CD4-positive, CD25-positive, alpha-beta regulatory T cell (primary cell): ENCODE data around the gene SERPINA3. TPM values are rescaled to one million over a fixed set of nuclear protein-coding genes. Genes with fewer than 3 reads are reported as not detected.
"Not testable (repeated sequence)": the region's sequence is repeated elsewhere in the genome, so short reads cannot be mapped to it uniquely, and the experiment has no call there.

Source experiments
- ATAC-seq, 2 donors: fragments of 150-1000 bp; cut with Tn5 transposase; one replicate each; pipeline ENCODE4 v1.10.0; 2021; ENCODE audit warnings: low read depth in 2 of 2, moderate number of reproducible peaks in 2 of 2, moderate library complexity in 1 of 2
- DNase-seq, 3 donors: peaks; one replicate each; pipeline versions ENCODE4 v3.0.0 to v3.0.0-alpha.2; 2012 to 2022; ENCODE audit warnings: mixed read lengths in 1 of 3
- H3K27ac ChIP-seq: one replicate; pipeline ENCODE4 v1.7.0; 2013; ENCODE audit warnings: mild to moderate bottlenecking, low read length; ENCODE audit not compliant: insufficient read depth, poor library complexity, severe bottlenecking
- H3K27me3 ChIP-seq: one replicate; pipeline ENCODE4 v1.7.0; 2013; ENCODE audit warnings: low read length; ENCODE audit not compliant: control insufficient read depth, insufficient read depth
- H3K36me3 ChIP-seq: one replicate; pipeline ENCODE4 v1.7.0; 2013; ENCODE audit warnings: mild to moderate bottlenecking, low read length, moderate library complexity; ENCODE audit not compliant: control insufficient read depth, insufficient read depth
- H3K4me1 ChIP-seq: 2 replicates; pipeline ENCODE4 v1.7.0; 2013; ENCODE audit warnings: mild to moderate bottlenecking, low read length; ENCODE audit not compliant: insufficient read depth, control insufficient read depth, poor library complexity, severe bottlenecking
- H3K4me3 ChIP-seq: one replicate; pipeline ENCODE4 v1.7.0; 2013; ENCODE audit warnings: low read depth, mild to moderate bottlenecking, low read length, moderate library complexity
- H3K9me3 ChIP-seq, 2 experiments: 1 replicate in 1 of 2; 2 replicates in 1 of 2; pipeline ENCODE4 v1.7.0; 2013; ENCODE audit warnings: low read length in 2 of 2, mild to moderate bottlenecking in 1 of 2, moderate library complexity in 1 of 2; ENCODE audit not compliant: control insufficient read depth in 2 of 2
- H3K27ac Mint-ChIP-seq, 3 donors: one replicate each; pipeline ENCODE4 v1.8.0; 2020 to 2022; ENCODE audit warnings: mild to moderate bottlenecking in 3 of 3, mixed read lengths in 3 of 3, moderate library complexity in 2 of 3
- H3K27me3 Mint-ChIP-seq: one replicate; pipeline ENCODE4 v1.8.0; 2022; ENCODE audit warnings: mild to moderate bottlenecking, mixed read lengths
- H3K36me3 Mint-ChIP-seq: one replicate; pipeline ENCODE4 v1.8.0; 2020; ENCODE audit warnings: mixed read lengths
- H3K4me1 Mint-ChIP-seq, 4 donors: one replicate each; pipeline ENCODE4 v1.8.0; 2020 to 2022; ENCODE audit warnings: mixed read lengths in 4 of 4, mild to moderate bottlenecking in 1 of 4
- H3K4me3 Mint-ChIP-seq, 4 donors: one replicate each; pipeline ENCODE4 v1.8.0; 2020 to 2022; ENCODE audit warnings: mild to moderate bottlenecking in 4 of 4, mixed read lengths in 4 of 4, moderate library complexity in 3 of 4
- H3K9me3 Mint-ChIP-seq, 7 donors: one replicate each; pipeline ENCODE4 v1.8.0; 2020 to 2022; ENCODE audit warnings: mixed read lengths in 7 of 7, mild to moderate bottlenecking in 3 of 7, moderate library complexity in 2 of 7
- polyA plus RNA-seq, 4 donors: library from polyadenylated mRNA; unstranded; fragments of 300-500 nt; fragmentation: Illumina TruSeq; gene quantifications; one replicate each; pipeline ENCODE4 v1.2.3, GENCODE V29; 2021
- total RNA-seq: library from RNA; stranded (reverse); gene quantifications from one replicate; pipeline ENCODE4 v1.2.3, GENCODE V29; 2022

The SERPINA3 gene
- total and polyA plus RNA-seq, 5 donors from 2014 or later: not detected

DNA sequence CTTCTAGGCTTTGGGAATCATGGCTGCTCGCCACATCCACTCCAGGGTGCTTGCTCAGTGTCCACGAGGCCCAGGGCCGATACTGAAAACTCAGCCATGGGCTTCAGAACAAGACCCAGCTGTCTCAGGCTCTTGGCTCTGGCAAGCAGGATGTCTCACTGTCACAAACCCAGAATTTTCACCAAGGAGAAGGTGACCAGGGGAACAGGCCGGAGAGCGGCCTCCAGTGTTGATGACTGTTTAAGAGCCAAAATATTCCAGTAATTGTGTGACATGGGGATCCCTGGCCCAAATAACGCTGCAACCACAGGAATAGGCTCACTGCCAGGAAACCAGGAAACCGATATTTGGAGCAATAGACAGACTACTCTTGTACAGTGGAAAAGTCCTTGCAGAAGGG lies 40.8 kb upstream of the SERPINA3 start:
- Histone ChIP-seq H3K27ac (no peak overlapping the region), H3K4me1 (no peaks in the 10 kb centered on the region), H3K4me3 (no peak overlapping the region), H3K27me3 (no peaks in the 10 kb centered on the region), H3K36me3 (no peaks in the 10 kb centered on the region), H3K9me3 (no peaks in the 10 kb centered on the region)
- ATAC-seq (no peak), DNase-seq (no peak)
- Mint-ChIP-seq H3K9me3 (peaks cover 0 to 2% (median 0%) of the 10 kb centered on the region in 7 donors), H3K27me3 (no peaks in the 10 kb centered on the region), H3K4me3 (no peak overlapping the region), H3K27ac (no peak overlapping the region), H3K4me1 (no peaks in the 10 kb centered on the region), H3K36me3 (no peaks in the 10 kb centered on the region)

DNA sequence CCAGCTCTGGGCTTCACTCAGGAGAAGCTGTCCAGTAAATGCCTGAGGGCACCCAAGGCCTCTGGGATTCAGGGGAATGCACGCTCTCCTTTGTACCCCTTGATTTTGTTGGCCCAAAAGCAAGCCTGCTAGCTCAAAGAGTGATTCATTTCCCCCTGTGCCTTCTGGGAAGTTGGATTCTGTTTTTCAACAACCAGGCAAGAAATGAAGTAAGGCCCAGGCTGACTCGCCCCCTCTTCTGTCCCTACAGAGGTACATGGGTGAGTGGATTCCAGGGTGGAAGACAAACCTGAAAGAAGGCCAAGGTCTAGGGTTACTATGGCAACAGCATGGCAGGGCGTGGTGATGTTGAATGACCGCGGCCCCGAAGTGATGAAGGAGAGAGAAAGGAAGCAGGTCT lies 40.2 kb upstream of the SERPINA3 start:
- no peak overlapping the region for H3K4me3 Mint-ChIP-seq
- H3K36me3 ChIP-seq: no peaks in the 10 kb centered on the region
- H3K4me3 ChIP-seq: no peak overlapping the region
- H3K27ac ChIP-seq: no peak overlapping the region
- no peak for ATAC-seq
- no peaks in the 10 kb centered on the region for H3K36me3 Mint-ChIP-seq
- H3K9me3 ChIP-seq: no peaks in the 10 kb centered on the region
- no peak for DNase-seq
- no peaks in the 10 kb centered on the region for H3K27me3 ChIP-seq
- H3K4me1 Mint-ChIP-seq: no peaks in the 10 kb centered on the region
- peaks cover 0 to 2% (median 0%) of the 10 kb centered on the region in 7 donors for H3K9me3 Mint-ChIP-seq
- H3K4me1 ChIP-seq: no peaks in the 10 kb centered on the region
- no peak overlapping the region for H3K27ac Mint-ChIP-seq
- no peaks in the 10 kb centered on the region for H3K27me3 Mint-ChIP-seq

DNA sequence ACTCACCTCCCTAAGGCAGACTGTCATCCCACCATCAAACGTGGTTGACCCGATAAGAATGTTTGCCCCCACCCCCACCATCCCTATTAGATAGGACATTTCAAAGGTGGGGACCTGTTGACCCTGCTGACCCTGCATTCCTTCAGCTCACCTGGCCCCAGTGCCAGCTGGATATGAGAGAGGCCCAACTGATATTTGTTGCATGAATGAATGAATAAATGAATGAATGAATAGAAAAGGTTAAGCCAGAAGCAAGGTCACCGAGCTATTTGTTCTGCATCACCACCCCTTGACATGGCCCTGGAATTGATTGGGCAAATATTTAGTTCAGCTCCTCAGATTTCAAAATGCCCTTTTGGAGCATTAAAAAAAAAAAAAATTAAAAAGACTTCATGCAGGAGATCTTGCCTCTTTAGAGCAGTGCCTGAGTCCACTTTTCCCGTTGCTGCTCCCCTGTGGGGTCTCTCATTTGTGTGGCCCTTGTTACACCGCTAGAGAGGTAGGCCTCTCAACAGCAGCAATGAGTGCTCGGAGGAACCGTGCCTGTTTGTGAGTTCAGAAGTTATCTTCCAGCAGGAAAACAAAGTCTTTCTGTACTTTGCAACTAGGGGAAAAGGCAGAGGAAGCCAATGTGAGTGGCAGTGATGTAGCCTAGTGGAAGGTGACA lies 39.4 kb upstream of the SERPINA3 start:
- Histone ChIP-seq H3K36me3 (no peaks in the 10 kb centered on the region), H3K27me3 (no peaks in the 10 kb centered on the region), H3K4me3 (no peak overlapping the region), H3K4me1 (no peaks in the 10 kb centered on the region), H3K9me3 (no peaks in the 10 kb centered on the region), H3K27ac (no peak overlapping the region)
- Mint-ChIP-seq H3K4me3 (no peak overlapping the region), H3K27me3 (no peaks in the 10 kb centered on the region), H3K27ac (no peak overlapping the region), H3K4me1 (no peaks in the 10 kb centered on the region), H3K36me3 (no peaks in the 10 kb centered on the region), H3K9me3 (peaks cover 0 to 2% (median 0%) of the 10 kb centered on the region in 7 donors)
- no peak for DNase-seq
- no peak for ATAC-seq

DNA sequence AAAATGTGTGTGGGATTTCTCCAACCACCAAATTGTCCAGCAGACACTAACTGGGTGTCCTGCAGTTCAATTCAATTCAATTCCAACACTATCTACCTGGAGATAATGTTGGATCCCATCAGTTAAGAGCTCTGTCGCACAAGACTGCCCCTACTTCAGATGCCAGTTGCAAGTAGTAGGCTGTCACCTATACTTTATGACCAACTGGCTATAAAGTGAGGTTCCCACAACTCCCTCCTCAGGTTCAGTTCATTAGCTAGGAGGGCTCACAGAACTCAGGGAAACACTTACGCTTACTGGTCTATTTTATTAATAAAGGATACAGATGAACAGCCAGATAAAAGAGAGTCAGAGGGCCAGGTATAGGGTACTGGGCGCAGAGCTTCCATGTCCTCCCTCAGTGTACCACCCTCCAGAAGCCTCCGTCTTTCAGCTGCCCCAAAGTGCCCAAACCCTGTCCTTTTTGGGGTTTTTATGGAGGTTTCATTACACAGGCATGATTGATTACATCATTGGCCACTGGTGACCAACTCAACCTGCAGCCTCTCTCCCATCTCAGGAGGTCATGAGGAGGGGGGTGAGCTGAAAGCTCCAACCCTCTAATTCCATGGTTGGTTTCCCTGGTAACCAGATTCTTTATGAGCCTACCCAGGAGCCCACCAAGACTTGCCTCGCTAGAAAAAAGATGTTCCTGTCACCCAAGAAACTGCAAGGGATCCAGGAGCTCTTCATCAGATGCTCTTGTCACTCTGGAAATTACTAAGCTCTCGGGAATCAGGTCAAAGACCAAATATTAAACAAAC lies 38.5 kb upstream of the SERPINA3 start:
- no peak overlapping the region for H3K27ac Mint-ChIP-seq
- no peaks in the 10 kb centered on the region for H3K4me1 Mint-ChIP-seq
- no peaks in the 10 kb centered on the region for H3K36me3 Mint-ChIP-seq
- Histone ChIP-seq H3K27me3 (no peaks in the 10 kb centered on the region), H3K4me1 (no peaks in the 10 kb centered on the region), H3K9me3 (no peaks in the 10 kb centered on the region), H3K4me3 (no peak overlapping the region), H3K36me3 (no peaks in the 10 kb centered on the region), H3K27ac (no peak overlapping the region)
- H3K4me3 Mint-ChIP-seq: no peak overlapping the region
- H3K27me3 Mint-ChIP-seq: no peaks in the 10 kb centered on the region
- ATAC-seq (no peak), DNase-seq (no peak)
- H3K9me3 Mint-ChIP-seq: peaks cover 0 to 2% (median 0%) of the 10 kb centered on the region in 7 donors

DNA sequence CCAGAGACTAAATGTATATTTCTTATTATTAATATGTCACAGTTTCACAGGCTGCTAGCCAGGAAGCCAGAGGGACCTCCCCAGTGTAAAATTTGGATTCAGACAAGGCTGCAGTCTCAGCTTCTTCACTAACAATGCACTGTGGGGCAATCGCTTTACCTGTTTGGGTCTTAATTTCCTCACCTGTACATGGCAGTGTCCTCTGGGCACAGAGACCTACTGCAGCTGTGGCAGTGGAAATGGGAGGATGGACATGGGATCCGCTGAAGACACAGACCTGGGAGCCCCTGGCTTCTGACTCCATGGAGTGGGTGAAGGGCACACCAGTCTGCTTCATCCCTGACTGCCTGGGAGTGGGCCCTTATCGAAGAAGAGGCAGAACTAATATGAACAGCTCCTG lies 37.9 kb upstream of the SERPINA3 start:
- no peaks in the 10 kb centered on the region for H3K27me3 Mint-ChIP-seq
- ATAC-seq (no peak), DNase-seq (no peak)
- no peak overlapping the region for H3K4me3 Mint-ChIP-seq
- no peaks in the 10 kb centered on the region for H3K4me1 Mint-ChIP-seq
- H3K27me3 ChIP-seq: no peaks in the 10 kb centered on the region
- no peaks in the 10 kb centered on the region for H3K9me3 ChIP-seq
- H3K27ac Mint-ChIP-seq: no peak overlapping the region
- no peaks in the 10 kb centered on the region for H3K36me3 Mint-ChIP-seq
- no peaks in the 10 kb centered on the region for H3K4me1 ChIP-seq
- H3K27ac ChIP-seq: no peak overlapping the region
- H3K36me3 ChIP-seq: no peaks in the 10 kb centered on the region
- no peak overlapping the region for H3K4me3 ChIP-seq
- peaks cover 0 to 5% (median 0%) of the 10 kb centered on the region in 7 donors for H3K9me3 Mint-ChIP-seq

DNA sequence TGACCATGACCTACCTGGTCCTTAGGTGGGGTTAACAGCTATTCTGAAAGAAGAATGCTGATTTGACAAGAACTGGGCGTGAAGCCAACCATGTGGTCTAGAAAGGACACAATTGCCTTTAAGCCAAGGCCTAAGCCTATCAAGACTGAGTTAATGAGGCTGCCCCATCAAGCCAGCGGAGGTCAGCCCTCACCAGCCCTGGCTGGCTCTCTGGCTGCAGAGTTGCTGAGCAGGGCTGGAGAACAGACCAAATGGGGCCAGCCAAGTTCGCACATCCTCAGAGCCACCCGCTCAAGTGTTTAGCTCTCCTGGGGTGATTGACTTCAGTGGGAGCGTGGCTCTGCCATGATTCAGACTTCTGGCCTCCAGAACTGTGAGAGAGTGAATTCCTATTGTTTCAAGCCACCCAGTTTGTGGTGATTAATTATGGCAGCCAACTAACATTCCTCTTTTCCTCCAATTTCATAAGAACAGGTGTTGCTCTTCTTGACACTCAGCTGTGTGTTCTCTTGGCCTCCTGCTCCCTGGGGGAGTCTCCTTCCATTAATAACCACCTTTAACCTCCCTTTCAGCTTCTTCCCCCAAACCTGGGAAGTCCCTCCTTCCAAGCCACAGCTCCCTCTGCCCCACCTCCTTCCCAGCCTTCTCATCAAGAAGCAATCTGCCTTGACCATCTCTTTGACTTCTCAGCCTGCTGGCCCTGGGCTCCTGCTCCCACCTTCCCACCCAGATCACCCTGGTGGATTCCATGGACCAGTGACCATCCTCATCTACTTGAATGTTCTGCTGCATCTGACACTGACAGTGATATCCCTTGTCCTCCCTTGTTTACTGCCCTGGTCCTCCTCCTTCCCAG lies 36.2 kb upstream of the SERPINA3 start:
- H3K9me3 ChIP-seq: no peaks in the 10 kb centered on the region
- no peaks in the 10 kb centered on the region for H3K27me3 ChIP-seq
- ATAC-seq: no peak
- H3K36me3 Mint-ChIP-seq: no peaks in the 10 kb centered on the region
- no peaks in the 10 kb centered on the region for H3K4me1 ChIP-seq
- no peaks in the 10 kb centered on the region for H3K36me3 ChIP-seq
- no peaks in the 10 kb centered on the region for H3K27me3 Mint-ChIP-seq
- H3K9me3 Mint-ChIP-seq: peaks cover 0 to 4% (median 0%) of the 10 kb centered on the region in 7 donors
- no peak for DNase-seq
- no peak overlapping the region for H3K27ac ChIP-seq
- H3K4me1 Mint-ChIP-seq: no peaks in the 10 kb centered on the region
- H3K4me3 ChIP-seq: no peak overlapping the region
- no peak overlapping the region for H3K4me3 Mint-ChIP-seq
- no peak overlapping the region for H3K27ac Mint-ChIP-seq

DNA sequence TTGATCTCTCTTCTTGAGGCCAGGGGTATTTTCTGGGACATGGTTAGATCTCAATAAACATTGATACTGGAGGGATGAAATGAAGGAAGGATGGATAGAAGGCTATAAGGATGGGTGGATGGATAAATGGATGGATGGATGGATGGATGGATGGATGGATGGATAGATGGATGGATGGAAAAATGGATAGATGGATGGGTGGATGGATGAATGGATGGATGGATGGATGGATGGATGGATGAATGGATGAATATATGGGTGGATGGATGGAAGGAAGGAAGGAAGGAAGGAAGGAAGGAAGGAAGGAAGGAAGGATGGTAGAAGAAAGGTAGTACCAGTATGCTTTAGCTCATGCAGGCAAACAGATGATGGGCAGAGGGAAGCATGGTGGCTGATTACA lies 34.7 kb upstream of the SERPINA3 start:
- not testable (repeated sequence) for H3K9me3 Mint-ChIP-seq, H3K4me3 ChIP-seq, DNase-seq, H3K27me3 ChIP-seq, H3K27ac ChIP-seq, H3K36me3 Mint-ChIP-seq, H3K4me3 Mint-ChIP-seq, H3K27ac Mint-ChIP-seq, ATAC-seq, H3K36me3 ChIP-seq, H3K4me1 Mint-ChIP-seq, H3K27me3 Mint-ChIP-seq, H3K4me1 ChIP-seq, H3K9me3 ChIP-seq
